GM10847 (cell line): ENCODE data around the gene C2CD3.

ENCODE experiments used
- POLR2A ChIP-seq: IDR thresholded peaks from 2 replicates; pipeline ENCODE4 v1.6.1; 2011; ENCODE audit not compliant: insufficient read length; ENCODE audit errors: extremely low read depth

Gene C2CD3

DNA sequence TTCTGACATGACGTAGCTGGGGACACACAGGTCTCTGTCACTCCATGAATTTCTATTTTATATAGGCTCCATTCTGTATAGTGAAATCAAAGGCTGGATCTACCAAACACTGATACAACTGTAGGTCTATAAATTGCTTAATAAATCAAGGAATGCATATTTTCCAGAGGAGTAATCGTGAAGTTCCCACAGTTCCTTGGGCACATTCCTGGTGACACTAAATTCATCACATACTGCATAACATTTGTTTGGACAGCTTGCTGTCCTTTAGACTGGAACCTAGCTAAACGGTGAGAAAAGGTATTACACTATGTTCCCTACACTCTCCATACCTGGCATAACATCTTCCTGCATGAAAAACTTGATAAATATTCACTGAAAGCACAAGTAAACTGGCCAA lies 120.3 kb downstream of the C2CD3 start:
- TF ChIP-seq POLR2A, result no peak

GRCh38 chr11:74048993-74049392 lies 121.8 kb downstream of the C2CD3 start:
- no peak for TF ChIP-seq POLR2A

DNA sequence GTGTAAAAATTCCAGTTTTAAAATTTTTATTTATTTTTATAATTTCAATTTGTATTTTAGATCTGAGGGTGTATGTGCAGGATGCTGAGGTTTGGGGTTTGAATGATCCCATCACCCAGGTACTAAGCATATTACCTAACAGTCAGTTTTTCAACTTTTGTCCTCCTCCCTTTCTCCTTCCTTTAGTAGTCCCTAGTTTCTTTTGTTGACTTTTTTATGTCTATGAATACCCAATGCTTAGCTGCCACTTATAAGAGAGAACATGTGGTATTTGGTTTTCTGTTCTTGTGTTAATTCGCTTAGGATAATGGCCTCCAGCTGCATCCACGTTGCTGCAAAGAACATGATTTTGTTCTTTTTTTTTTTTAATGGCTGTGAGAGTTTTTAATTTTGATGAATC lies 126.3 kb downstream of the C2CD3 start:
- TF ChIP-seq POLR2A, result no peak

- TF ChIP-seq POLR2A, result no peak
Observed at GRCh38 chr11:74043450-74043849, 127.4 kb downstream of the C2CD3 start.

GRCh38 chr11:74037309-74037708 lies 133.5 kb downstream of the C2CD3 start:
- TF ChIP-seq POLR2A, result no peak

DNA sequence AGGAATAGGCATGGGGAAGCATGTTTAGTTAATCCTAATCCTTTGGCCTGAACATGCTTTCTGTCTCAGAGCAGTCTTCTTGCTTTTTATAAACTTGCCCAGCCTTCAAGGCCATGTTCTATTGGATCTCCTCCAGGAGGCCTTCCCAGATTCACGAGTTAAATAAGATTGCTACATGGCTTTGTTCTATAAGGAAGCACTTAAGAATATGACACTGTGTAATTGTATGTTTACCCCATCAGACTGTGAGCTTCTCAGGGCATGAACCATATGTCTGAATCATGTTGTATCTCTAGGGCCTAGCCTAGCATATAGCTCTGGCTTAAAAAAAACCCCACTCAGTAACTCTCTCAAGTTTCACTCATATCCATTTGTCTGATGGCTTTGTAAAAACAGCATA lies 135.5 kb downstream of the C2CD3 start:
- TF ChIP-seq POLR2A, result no peak

- no peak for TF ChIP-seq POLR2A
Observed at GRCh38 chr11:74033046-74033445, 137.8 kb downstream of the C2CD3 start.

DNA sequence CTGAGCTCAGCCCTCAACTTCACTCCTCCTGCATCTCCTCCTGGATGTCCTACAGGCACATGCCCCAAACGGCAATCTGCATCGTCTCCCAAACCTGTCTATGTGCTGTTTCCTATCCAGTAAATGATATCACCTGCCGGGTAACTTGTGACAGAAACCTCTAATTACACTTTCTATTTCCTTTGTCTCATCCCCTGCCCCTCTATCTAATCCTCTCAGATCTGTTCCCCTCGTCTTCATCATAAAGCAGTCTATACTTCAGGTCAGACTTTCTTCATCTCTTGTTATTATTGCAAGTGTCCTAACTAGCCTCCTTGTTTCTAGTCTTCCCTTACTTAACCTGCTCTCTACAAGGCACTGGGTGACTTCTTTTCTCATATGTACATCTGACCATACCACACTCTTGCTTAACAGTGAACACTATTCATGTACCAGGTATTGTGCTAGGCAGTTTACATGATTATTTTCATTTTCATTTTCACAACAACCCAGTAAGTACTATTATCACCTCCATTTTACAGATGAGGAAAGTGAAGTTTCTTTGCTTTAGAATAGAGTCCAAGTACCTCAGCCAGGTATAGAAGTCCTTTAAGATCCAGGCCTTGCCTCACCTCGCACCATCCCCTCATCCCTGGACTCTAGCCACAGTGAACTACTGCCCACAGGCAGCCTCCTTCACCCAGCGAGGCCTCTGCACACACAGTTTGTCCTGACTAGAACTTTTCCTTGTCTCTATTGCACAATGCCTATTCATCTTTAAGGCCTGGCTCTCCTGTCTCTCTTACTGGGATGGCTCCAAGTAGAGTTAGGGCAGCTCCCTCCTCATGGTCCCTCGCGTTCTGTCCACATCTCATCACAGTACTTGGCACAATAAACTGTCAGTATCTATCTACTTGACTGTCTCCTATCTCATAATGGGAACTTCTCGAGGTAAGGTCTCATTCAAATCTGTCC lies 139.8 kb downstream of the C2CD3 start:
- no peak for TF ChIP-seq POLR2A

- TF ChIP-seq POLR2A, result no peak
Observed at GRCh38 chr11:74025467-74026166, 145.2 kb downstream of the C2CD3 start.

- TF ChIP-seq POLR2A, result no peak
Observed at GRCh38 chr11:74024261-74025029, 146.4 kb downstream of the C2CD3 start.

GRCh38 chr11:74023276-74023675 lies 147.5 kb downstream of the C2CD3 start:
- TF ChIP-seq POLR2A, result no peak

DNA sequence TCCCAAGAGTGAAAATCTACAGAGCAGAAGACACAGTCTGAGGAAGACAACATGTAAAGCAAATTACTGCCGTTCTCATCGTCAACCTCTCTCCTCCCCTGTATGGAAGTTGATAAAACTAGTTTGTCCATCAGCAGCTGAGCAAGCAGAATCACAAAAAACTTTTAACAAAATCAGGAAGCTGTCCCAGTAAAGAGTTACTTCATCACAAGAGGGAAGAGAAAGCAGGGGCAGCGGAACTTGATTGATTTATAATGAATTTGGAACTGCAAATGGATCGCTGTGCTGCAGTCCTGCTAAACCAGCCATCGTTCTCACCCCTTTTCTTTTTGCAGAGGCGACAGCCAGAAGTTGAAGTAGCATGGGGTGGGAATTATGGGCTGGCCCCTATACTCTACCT lies 148.3 kb downstream of the C2CD3 start:
- TF ChIP-seq POLR2A, result no peak

DNA sequence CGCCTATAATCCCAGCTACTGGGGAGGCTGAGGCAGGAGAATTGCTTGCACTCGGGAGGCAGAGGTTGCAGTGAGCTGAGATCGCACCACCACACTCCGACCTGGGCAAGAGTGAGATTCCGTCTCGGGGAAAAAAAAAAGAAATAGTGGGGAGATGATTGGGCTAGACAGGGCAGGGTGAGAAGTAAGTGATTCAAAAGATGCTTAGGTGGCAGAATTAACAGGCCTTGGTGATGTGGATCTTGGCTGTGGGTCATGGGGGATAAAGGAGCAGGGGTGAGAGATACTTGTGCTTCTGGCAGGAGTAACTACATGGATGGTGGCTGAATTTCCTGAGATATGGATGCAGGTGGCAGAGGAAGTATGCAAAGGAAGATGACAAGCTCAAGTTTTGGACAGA lies 148.8 kb downstream of the C2CD3 start:
- TF ChIP-seq POLR2A, result no peak

DNA sequence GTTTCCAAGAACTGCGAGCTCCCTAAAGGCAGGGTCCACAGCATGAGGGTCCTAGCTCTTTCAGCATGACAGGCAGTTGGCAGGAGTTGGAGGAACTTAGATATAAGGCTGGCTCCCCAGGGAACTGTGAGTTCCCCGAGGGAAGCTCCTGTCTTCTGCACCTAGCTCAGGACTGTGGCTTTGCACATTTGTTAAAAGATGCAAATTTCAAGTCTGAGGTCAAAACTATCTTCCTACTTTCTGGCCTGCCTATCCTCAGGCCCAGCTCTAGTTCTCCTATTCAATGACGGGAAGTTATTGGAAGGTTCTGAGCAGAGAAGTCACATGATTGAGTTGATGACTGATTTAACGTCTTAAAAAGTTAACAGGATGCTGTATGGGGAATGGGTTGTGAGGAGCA lies 150.3 kb downstream of the C2CD3 start:
- TF ChIP-seq POLR2A, result no peak

DNA sequence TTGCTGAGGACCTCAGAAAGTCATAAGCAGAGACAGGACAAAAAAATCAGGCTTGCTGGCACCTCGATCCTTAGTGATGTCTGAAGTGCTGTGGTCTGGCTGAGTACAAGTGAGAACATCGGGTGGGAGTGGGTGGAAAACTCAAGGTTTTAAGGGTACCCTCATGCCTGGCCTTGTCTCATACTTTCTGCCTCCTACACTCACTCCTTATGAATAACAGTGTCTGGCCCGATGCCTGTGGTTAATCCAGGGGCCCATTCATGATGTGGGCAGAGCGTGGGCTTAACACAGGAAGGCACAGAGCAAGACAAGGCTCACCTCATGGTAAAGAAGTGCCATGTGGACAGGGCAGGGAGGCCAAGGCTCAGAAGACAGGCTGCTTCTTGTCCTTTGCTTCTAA lies 150.9 kb downstream of the C2CD3 start:
- TF ChIP-seq POLR2A, result no peak
